Endometrial microvascular endothelial cells (primary cell): ENCODE data around the gene PTPRM. TPM values are rescaled to one million over a fixed set of nuclear protein-coding genes. Genes with fewer than 3 reads are reported as not detected.
"Not testable (repeated sequence)": the region's sequence is repeated elsewhere in the genome, so short reads cannot be mapped to it uniquely, and the experiment has no call there.

Source experiments
- in situ Hi-C: cut with HindIII; loops from 2 replicates; pipeline ENCODE4 v1.10.0; 2017; ENCODE audit warnings: low sequenced_read_pairs, low pct_unique_long_range_greater_than_20kb; ENCODE audit errors: inconsistent ontology term
- total RNA-seq: library from RNA; depleted of rRNA; stranded (reverse); fragments of >200 nt; gene quantifications from one replicate; pipeline ENCODE4 v1.2.3, GENCODE V29; 2015; ENCODE audit errors: inconsistent ontology term

PTPRM gene
- total RNA-seq, 1 donor from 2014 or later, result 59.6 TPM

DNA sequence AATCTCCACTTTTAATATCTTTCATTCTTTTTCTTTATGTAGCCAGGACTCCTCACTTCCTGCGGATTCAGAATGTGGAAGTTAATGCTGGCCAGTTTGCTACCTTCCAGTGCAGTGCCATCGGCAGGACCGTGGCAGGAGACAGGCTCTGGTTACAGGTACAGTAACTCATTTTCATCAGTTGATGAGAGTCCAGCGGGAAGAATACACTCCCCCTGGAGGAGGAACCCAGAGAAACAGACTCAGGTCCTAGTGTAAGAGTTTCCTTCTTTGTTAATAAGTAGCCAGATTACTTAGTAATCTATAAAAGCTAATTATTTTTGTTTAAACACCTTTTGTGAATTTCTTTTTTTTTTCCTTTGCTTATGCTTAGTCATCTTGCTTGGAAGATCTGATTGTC is 359.4 kb downstream of the PTPRM start:
- in situ Hi-C loops, result no loop called here

DNA sequence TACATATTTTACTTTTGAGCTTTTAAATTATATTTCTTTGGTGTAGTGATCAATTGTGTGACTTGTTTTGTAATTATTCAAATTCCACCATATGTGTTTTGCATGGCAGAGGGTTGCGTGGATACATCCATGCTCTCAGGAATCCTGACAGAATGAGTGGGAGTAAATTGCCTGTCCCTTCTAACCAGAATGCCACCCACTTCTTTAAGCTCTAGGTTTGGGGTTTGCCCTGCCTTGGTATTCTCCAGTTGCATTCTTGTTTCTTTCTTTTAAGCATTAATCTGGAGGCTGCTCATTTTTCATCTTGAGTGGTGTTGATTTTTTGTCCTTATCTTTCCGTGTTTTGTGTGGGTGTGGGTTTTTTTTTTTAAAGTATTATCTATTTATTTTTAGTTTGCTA is 360.0 kb downstream of the PTPRM start:
- in situ Hi-C loops, result no loop called here

DNA sequence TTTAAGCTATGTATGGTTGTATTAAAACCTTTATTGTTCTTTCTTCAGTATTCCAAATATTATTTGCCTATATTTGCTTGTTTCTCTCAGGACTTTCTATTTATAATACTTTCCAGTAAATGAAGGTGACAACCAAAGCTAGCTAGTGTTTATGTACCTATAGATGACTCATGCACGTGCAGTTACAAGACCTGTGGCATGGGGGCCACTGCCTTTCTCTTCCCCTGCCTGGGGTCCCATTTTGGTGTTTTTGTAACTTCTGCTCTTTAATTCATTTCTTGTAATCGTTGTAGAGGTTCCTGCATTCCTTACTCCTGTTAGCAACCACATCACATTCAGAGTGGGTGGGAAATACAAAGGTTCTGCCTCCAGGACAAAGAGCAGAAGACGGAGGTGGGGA is 364.6 kb downstream of the PTPRM start:
- in situ Hi-C loops, result no loop called here

DNA sequence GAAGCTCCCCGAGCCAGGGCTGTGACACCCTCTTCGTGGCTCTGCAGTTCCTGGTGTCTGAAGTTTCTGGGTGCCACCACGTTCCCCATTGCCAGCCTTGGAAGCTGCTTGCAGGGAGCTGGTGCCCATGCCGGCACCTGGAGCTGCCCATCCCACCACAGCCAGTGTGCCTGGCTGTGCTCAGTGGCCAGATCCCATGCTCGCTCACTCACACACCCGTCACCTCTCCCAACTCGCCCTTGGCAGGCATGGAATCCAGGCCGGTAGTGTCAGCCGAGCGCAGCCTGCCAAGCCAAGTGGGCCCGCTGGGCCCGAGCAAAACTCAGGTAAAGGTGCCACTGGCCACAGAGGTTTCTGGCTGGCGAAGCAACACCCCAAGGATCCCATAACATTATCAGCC is 370.2 kb downstream of the PTPRM start:
- in situ Hi-C loops, result no loop called here

- in situ Hi-C loops, result no loop called here
Measured at GRCh38 chr18:7939521-7939920, 372.4 kb downstream of the PTPRM start.

DNA sequence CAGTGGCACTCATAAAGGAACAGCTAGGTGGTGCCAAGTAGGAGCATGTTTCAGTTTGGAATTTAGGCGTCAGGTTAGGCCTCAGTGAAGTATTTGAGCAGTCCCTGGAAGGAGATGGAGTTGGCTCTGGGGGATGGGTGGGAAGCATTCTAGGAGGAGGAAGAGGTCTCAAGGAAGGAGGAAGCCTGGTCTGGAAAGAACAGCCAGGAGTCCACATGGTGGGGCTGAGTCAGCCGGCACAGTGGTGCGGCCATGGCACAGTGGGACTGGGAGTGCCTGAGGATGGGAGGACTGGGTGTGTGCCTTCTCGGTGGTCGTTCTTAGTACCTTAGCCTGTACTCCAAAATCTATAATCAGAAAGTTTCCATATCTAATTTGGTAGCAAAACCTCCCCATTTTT is 373.3 kb downstream of the PTPRM start:
- in situ Hi-C loops, result no loop called here

DNA sequence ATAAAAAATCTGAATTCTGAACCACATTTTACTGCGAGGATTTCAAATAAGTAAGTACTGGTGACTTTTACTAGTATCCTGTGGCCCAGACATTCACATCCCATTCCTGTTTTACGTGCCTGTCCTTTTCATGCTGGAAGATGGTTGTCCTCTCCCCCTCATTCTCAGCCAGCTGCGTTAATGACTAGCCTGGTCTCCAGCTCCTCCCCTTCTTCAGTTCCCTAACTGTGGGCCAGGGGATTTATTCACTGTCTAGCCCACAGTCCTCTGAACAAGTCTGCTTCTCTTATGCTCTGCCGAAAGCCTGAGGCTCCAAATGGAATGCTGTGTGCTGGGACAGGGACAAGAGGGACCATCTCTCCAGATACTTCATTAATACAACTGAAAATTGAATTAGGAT is 373.9 kb downstream of the PTPRM start:
- in situ Hi-C loops, result no loop called here

DNA sequence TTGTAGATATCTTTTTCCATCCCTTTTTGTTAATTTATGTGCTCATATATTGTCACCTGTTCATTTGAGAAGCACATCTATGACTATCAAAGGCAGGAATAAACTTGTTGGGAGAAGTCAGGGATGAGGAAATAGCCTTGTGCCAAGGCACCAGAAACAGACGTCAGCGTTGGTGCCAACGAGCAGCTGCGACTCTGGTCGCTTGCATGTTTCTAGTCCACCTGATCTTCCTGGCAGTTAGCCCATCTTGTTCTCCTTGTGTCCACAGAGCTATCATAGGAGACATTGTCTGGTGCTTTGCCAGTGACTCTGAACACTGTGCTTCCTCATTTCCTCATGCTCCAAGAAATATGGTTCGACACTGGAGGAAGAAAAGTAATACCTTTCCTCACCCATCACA is 374.4 kb downstream of the PTPRM start:
- in situ Hi-C loops, result no loop called here

DNA sequence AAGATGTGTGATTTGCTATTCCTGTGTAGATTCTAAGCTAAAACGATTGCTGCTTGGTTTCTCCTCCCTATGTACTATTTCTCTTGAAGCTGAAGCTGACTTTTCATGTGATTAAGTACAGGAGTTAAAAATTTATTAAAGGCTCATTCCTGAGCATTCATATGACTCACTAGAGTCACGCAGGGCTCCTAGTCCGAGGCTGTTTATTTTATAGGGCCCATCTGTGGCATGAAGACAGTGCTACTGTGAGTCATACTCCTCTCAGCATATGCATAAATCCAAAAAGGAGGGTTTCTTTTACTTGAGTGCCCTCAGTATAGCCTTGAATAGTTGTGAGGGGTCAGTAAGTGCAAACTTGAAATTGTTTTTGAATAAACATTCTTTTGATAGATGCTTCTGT is 378.8 kb downstream of the PTPRM start:
- in situ Hi-C loops, result no loop called here

DNA sequence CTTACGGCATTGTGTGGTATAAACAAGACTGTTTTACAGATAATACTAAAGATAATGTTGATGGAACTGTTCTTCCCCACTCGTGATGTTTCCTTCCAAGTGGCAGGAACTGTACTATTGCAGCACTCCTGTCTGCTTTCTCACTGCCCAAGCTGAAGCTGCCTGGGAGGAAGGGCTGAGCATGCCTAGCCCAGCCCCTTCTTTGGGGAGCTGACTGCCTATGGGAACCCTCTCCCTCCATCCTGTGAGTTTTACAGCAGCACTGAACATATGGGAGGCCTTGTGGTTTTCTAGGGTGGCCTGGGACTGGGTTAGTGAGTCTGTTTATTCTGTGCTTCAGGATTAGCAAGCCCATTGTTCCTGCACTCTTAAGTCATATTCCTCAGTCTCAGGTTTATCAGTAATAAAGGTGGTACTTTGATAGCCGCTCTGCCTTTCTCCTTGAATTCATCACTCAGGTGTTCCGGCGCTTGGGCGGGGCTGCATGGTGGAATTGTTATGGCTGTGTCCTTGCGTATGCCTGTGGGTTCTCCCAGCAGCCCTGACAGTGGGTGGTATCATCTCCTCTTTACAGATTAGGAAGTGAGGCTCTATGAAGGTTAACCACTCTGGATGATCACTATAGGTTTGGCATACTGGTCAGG is 379.7 kb downstream of the PTPRM start:
- in situ Hi-C loops, result no loop called here

DNA sequence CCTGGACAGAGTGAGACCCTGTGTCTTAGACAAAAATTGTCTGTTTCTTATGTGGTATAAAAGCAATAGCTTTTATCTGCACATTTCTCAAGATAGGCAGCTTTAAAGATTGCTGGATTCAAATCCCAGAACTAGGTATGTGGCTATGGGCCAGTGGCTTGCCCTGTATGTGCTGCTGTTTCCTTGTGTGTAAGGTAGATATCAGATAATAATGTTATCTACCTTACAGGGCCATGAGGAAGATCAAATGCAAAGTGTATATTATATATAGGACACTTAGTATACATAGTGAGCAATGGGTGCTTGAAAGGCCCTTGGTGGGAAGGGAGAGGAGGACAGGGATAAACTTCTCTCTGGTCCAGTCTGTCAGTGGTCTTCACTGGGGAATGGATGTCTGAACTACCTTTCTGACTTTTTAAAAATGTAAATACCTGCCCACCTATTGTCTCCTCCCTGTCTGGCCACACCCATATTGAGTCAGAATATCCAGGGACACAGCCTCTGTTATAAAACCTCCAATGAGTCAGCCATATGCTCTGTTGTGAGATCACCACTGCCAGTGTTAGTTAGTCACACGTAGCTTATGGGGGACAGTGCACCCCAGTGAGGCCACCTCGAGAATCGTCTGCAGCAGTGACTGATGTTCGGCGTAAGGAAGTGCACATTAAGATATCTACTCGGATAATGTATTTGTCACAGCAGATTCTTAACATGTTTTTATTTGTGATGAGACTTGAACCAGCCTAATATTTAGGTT is 383.4 kb downstream of the PTPRM start:
- in situ Hi-C loops, result no loop called here

DNA sequence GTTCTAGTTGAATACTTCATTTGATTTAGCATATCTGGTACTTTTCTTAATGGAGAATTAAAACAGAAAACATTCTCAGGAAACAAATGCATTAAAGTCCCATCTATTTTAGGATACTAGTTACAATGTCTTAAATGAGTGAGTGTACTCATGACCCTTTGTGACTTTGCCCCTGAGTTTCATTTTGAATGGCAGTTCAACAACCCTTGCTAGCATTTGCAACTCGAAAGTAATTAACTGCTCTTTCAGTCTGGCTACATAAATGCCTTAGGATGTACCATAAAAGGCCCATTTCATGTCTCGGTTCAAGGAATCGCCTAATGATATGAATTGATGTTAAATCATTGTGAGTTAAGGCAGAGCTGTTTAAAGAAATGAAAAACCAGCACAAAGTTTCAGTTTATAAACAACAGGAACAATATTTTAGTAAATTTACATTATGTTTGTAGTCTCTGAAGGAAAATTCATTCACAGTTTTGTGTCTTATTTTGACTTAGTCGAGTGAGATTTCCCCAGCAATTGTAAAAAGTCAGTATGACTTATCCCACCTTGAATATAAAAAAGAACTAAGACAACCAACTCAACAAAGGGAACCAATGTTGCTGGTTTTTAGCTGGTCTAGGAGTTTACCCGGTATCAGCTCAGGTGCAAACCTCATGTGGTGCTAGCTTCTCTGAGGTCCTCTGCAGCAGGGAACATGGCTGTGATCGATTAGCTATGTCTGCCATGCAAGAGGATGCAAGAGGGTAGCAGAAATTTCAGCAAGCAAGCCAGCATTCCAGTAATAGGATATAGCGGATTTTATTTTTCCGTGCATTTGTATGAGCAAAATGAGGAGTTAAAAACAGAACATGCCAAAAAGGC is 386.2 kb downstream of the PTPRM start:
- in situ Hi-C loops, result no loop called here

DNA sequence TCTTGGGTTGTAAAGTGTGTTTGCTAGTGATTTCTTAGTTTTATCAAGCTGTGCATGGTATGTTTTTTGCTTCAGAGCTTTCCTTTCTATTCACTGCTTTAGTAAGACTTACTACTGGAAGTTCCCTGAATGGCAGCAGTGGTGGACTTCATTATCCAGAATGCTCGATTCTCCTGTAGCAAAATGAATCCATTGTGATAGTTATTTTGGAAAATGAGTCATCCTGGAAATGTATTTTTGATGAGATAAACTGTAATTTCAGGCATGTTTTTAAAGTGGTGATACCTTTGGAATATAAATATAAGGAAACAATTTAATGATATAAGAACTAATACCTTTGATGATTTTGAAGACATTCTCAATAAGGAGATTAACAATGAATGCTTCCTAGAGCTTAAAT is 387.1 kb downstream of the PTPRM start:
- in situ Hi-C loops, result no loop called here

GRCh38 chr18:7955175-7955574 is 388.1 kb downstream of the PTPRM start:
- in situ Hi-C loops, result no loop called here

- in situ Hi-C loops, result no loop called here
Measured at GRCh38 chr18:7957297-7957696, 390.2 kb downstream of the PTPRM start.

DNA sequence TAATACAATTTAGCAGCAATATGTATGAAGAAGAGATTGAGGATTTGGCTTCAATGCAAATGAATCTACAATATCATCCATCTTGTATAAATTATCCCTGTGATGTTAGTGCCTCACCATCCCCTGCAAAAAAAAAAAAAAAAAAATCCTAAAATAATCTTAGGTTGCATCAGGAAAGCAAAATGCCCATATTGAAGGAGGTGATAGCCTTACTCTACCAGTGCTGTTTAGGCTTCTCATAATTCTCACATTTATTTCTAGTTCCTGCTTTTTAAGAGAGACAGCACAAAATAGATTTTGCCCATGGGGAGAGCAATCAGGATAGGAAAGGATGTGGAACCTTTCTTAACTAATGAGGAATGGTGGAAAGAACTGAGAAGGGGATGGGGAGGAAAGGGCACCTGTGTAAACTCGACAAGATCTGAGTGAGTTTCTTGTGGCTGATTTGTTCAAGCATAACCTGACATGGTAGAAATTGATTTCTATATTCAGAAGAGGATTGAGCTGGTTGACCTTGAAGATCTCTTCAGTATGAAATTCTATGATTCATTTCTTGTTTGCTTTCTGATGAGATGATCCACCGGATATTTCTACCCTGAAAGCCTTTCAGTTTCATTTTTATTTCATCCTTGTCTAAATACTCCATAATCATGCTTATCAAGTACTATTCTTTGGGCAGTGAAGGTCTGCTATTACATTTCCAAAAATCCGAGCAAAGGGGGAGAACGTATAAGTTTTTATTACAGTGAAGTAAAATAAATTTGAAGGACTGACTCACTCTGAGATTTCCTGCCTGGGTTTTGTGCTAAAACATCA is 391.2 kb downstream of the PTPRM start:
- in situ Hi-C loops, result no loop called here

DNA sequence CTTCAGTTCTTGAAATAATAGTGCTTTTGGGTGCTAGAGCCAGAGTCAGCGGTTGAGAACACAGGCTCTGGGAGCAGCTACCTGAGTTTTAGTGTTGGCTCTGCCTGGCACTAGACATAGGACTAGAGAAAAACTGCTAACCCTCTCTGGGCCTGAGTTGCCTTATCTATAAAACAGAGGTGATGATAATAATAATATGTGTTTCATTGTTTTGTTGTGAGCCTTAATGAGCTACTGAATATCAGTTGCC is 391.7 kb downstream of the PTPRM start:
- in situ Hi-C loops, result no loop called here

DNA sequence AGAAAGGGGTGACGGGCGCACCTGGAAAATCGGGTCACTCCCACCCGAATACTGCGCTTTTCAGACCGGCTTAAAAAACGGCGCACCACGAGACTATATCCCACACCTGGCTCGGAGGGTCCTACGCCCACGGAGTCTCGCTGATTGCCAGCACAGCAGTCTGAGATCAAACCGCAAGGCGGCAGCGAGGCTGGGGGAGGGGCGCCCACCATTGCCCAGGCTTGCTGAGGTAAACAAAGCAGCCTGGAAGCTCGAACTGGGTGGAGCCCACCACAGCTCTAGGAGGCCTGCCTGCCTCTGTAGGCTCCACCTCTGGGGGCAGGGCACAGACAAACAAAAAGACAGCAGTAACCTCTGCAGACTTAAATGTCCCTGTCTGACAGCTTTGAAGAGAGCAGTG is 399.6 kb downstream of the PTPRM start:
- in situ Hi-C loops, result not testable (repeated sequence)

DNA sequence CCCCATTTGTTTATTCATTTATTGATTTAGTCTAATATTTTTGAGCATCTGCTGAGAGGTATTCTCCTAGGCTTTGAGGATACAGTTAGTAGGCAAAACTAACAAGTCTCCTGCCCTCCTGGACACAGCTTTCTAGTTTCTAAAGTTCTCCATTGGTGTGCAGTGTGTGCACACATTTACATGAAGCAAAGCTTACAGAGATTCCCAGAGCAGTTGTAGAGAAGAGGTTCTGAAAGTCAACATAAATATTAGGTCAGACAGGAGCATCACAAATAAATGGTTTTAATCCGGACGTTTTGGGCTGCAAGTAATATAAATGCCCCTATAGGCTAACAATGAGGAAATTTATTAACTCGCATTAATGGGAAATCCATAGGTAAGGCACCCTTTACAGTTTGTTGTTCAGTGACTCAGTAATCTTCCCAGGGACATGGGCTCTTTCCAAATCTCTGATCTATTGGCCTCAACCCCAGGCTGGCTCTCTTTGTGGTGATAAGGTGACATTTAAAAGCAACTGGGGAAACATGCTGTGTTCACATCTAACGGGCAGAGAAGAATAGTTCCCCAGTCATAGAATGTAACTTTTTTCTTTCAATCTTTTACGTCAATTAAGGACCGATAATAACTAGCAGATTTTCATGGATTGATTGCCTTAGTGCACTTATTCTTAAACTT is 407.2 kb downstream of the PTPRM start:
- in situ Hi-C loops, result no loop called here
